Measurements from ENCODE around the gene CDC42EP1. TPM values are rescaled to one million over a fixed set of nuclear protein-coding genes. Genes with fewer than 3 reads are reported as not detected.
"Not testable (repeated sequence)": the region's sequence is repeated elsewhere in the genome, so short reads cannot be mapped to it uniquely, and the experiment has no call there.

Gene CDC42EP1
- total RNA-seq, 2 experiments from 2014 or later, result not detected

GRCh38 chr22:37582526-37582925, 22.2 kb downstream of the CDC42EP1 start:
- no peak overlapping the region for H3K27ac ChIP-seq (ENCODE audit: low read depth in 1 of 2, low read length in 2 of 2)
- ATAC-seq (ENCODE audit: poor library complexity), result no peak
- H3K4me1 ChIP-seq (ENCODE audit: insufficient read depth, low read length), result peaks cover 17% of the 10 kb centered on the region

GRCh38 chr22:37588546-37589215, 28.4 kb downstream of the CDC42EP1 start:
- no peak for ATAC-seq (ENCODE audit: poor library complexity)
- H3K27ac ChIP-seq (ENCODE audit: low read depth in 1 of 2, low read length in 2 of 2), result no peak overlapping the region

More at GRCh38 chr22:37582526-37582925, 22.2 kb downstream of the CDC42EP1 start:
- Mint-ChIP-seq H3K9me3 (no peaks in the 10 kb centered on the region), H3K27ac (no peak overlapping the region), H3K27me3 (no peaks in the 10 kb centered on the region), H3K4me1 (ENCODE audit: low read depth) (peaks cover 21% of the 10 kb centered on the region), H3K36me3 (ENCODE audit: low read depth) (no peaks in the 10 kb centered on the region), H3K4me3 (no peak overlapping the region)
- H3K9me3 ChIP-seq (ENCODE audit: control insufficient read depth in 1 of 2, insufficient read depth in 1 of 2, low read length in 2 of 2), result no peaks in the 10 kb centered on the region
- no peaks in the 10 kb centered on the region for H3K27me3 ChIP-seq (ENCODE audit: control insufficient read depth in 1 of 2, insufficient read depth in 2 of 2, low read length in 2 of 2)
- H3K4me3 ChIP-seq (ENCODE audit: low read length), result no peak overlapping the region
- DNase-seq, result peak in 1 of 14 experiments; percentile 6
- H3K36me3 ChIP-seq (ENCODE audit: insufficient read depth, low read length), result no peaks in the 10 kb centered on the region
- TF ChIP-seq CTCF (IDR thresholded peaks at IDR 0.05), result no peak
- ChIA-PET POLR2A (no interaction called here), CTCF (no interaction called here)
- intact Hi-C loops (cut with DNase I, micrococcal nuclease), result no loop called here

GRCh38 chr22:37589636-37590035, 29.4 kb downstream of the CDC42EP1 start:
- Histone ChIP-seq H3K36me3 (ENCODE audit: insufficient read depth, low read length) (no peaks in the 10 kb centered on the region), H3K27ac (ENCODE audit: low read depth in 1 of 2, low read length in 2 of 2) (no peak overlapping the region), H3K9me3 (ENCODE audit: control insufficient read depth in 1 of 2, insufficient read depth in 1 of 2, low read length in 2 of 2) (no peaks in the 10 kb centered on the region), H3K27me3 (ENCODE audit: control insufficient read depth in 1 of 2, insufficient read depth in 2 of 2, low read length in 2 of 2) (no peaks in the 10 kb centered on the region), H3K4me1 (ENCODE audit: insufficient read depth, low read length) (peaks cover 17% of the 10 kb centered on the region), H3K4me3 (ENCODE audit: low read length) (no peak overlapping the region)
- DNase-seq (no peak), ATAC-seq (ENCODE audit: poor library complexity) (no peak)
- Mint-ChIP-seq H3K36me3 (ENCODE audit: low read depth) (no peaks in the 10 kb centered on the region), H3K9me3 (no peaks in the 10 kb centered on the region), H3K27ac (no peak overlapping the region), H3K27me3 (no peaks in the 10 kb centered on the region), H3K4me1 (ENCODE audit: low read depth) (peaks cover 18% of the 10 kb centered on the region), H3K4me3 (no peak overlapping the region)
- ChIA-PET CTCF (no interaction called here), POLR2A (no interaction called here)
- intact Hi-C loops (cut with DNase I, micrococcal nuclease), result no loop called here
- no peak for TF ChIP-seq CTCF (IDR thresholded peaks at IDR 0.05)

More at GRCh38 chr22:37588546-37589215, 28.4 kb downstream of the CDC42EP1 start:
- no peak for DNase-seq
- Mint-ChIP-seq H3K36me3 (ENCODE audit: low read depth) (no peaks in the 10 kb centered on the region), H3K27me3 (no peaks in the 10 kb centered on the region), H3K9me3 (no peaks in the 10 kb centered on the region), H3K4me1 (ENCODE audit: low read depth) (peaks cover 18% of the 10 kb centered on the region), H3K4me3 (no peak overlapping the region), H3K27ac (no peak overlapping the region)
- CTCF ChIA-PET, result interaction anchor here (0.7 to 1.1 kb wide), 2 partner anchors 11 to 50 kb away, joined by 3 read pairs; no protein-coding TSS in a partner anchor
- H3K36me3 ChIP-seq (ENCODE audit: insufficient read depth, low read length), result no peaks in the 10 kb centered on the region
- POLR2A ChIA-PET, result no interaction called here
- peaks cover 17% of the 10 kb centered on the region for H3K4me1 ChIP-seq (ENCODE audit: insufficient read depth, low read length)
- H3K4me3 ChIP-seq (ENCODE audit: low read length), result no peak overlapping the region
- H3K27me3 ChIP-seq (ENCODE audit: control insufficient read depth in 1 of 2, insufficient read depth in 2 of 2, low read length in 2 of 2), result no peaks in the 10 kb centered on the region
- intact Hi-C loops (cut with DNase I, micrococcal nuclease), result no loop called here
- H3K9me3 ChIP-seq (ENCODE audit: control insufficient read depth in 1 of 2, insufficient read depth in 1 of 2, low read length in 2 of 2), result no peaks in the 10 kb centered on the region
- TF ChIP-seq CTCF (IDR thresholded peaks at IDR 0.05), result no peak

GRCh38 chr22:37591081-37591480, 30.8 kb downstream of the CDC42EP1 start:
- H3K27ac ChIP-seq (ENCODE audit: low read depth in 1 of 2, low read length in 2 of 2); ATAC-seq (ENCODE audit: poor library complexity); H3K4me3 Mint-ChIP-seq; intact Hi-C loops (cut with DNase I, micrococcal nuclease); H3K27me3 ChIP-seq (ENCODE audit: control insufficient read depth in 1 of 2, insufficient read depth in 2 of 2, low read length in 2 of 2); H3K27me3 Mint-ChIP-seq; H3K4me3 ChIP-seq (ENCODE audit: low read length); H3K9me3 Mint-ChIP-seq; H3K27ac Mint-ChIP-seq; H3K36me3 ChIP-seq (ENCODE audit: insufficient read depth, low read length); H3K9me3 ChIP-seq (ENCODE audit: control insufficient read depth in 1 of 2, insufficient read depth in 1 of 2, low read length in 2 of 2); DNase-seq; H3K36me3 Mint-ChIP-seq (ENCODE audit: low read depth): not testable (repeated sequence)
- ChIA-PET CTCF (interaction anchor here (0.7 to 2.4 kb wide), 3 partner anchors 16 to 51 kb away, joined by 4 to 29 read pairs (median 6); no protein-coding TSS in a partner anchor), POLR2A (interaction anchor here (1.0 to 2.3 kb wide), 2 partner anchors 16 to 24 kb away, joined by 3 to 59 read pairs; partner anchors contain the start of gene GGA1)
- H3K4me1 Mint-ChIP-seq (ENCODE audit: low read depth), result peaks cover 13% of the 10 kb centered on the region
- peaks cover 17% of the 10 kb centered on the region for H3K4me1 ChIP-seq (ENCODE audit: insufficient read depth, low read length)
